BJ (cell line): ENCODE data around the gene TNRC6C. TPM values are rescaled to one million over a fixed set of nuclear protein-coding genes. Genes with fewer than 3 reads are reported as not detected.
"Not testable (repeated sequence)": the region's sequence is repeated elsewhere in the genome, so short reads cannot be mapped to it uniquely, and the experiment has no call there.

ENCODE experiments used
- CTCF ChIA-PET: fragments of 350-600 bp; formaldehyde crosslinking; extraction: SDS; loops from one replicate; lab custom pipeline; 2021; ENCODE audit warnings: antibody characterized with exemption, inconsistent platforms; lab: Yijun Ruan, JAX
- POLR2A ChIA-PET: fragments of 300-600 bp; sonication (Branson Sonifier 250); formaldehyde crosslinking; extraction: SDS; loops from one replicate; lab custom pipeline; 2021; ENCODE audit warnings: antibody characterized with exemption; lab: Charles Lee
- DNase-seq: peaks from one replicate; pipeline ENCODE4 v3.0.0-alpha.2; 2011; ENCODE audit warnings: low read depth
- H3K27me3 ChIP-seq: 2 replicates; pipeline ENCODE4 v1.6.0; 2011; ENCODE audit warnings: low read length; ENCODE audit not compliant: control insufficient read depth, insufficient read depth
- H3K36me3 ChIP-seq: 2 replicates; pipeline ENCODE4 v1.5.1; 2011; ENCODE audit warnings: low read length; ENCODE audit not compliant: control insufficient read depth, insufficient read depth
- H3K4me3 ChIP-seq: 2 replicates; pipeline ENCODE4 v1.5.1; 2011; ENCODE audit warnings: low read depth, mild to moderate bottlenecking, control low read depth, low read length
- polyA plus RNA-seq: library from polyadenylated mRNA; depleted of rRNA; stranded (reverse); fragments of >200 nt; gene quantifications from 2 replicates; pipeline ENCODE4 v1.2.3, GENCODE V29; 2011
- TF ChIP-seq, protein P1 (sequence below): IDR thresholded peaks from 2 replicates; pipeline ENCODE4 v1.5.1; 2011; ENCODE audit warnings: low read depth, mild to moderate bottlenecking, control low read depth, inconsistent platforms, low read length, moderate library complexity; ENCODE audit not compliant: insufficient read depth

Gene TNRC6C
- polyA plus RNA-seq, 1 experiment, result 0.91 TPM

DNA sequence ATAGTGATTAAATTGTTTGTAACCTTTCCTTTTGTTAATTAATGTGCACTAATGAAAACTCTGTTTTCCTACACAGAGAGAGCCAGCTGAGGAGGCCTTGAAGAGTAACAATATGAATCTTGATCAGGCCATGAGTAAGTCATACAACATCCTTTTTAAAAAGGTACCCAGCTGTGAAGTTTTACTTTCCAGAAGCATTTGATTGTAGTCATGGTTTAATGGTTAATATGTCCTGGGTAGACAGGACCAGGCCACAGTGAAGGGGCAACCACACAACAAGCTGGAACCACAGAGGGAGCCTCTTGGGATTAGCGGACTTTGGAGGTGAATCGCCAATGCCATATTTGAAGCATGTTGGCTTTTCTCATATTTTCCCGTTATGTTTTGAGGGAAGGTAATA is 114.5 kb downstream of the TNRC6C start:
- TF ChIP-seq, protein P1, sequence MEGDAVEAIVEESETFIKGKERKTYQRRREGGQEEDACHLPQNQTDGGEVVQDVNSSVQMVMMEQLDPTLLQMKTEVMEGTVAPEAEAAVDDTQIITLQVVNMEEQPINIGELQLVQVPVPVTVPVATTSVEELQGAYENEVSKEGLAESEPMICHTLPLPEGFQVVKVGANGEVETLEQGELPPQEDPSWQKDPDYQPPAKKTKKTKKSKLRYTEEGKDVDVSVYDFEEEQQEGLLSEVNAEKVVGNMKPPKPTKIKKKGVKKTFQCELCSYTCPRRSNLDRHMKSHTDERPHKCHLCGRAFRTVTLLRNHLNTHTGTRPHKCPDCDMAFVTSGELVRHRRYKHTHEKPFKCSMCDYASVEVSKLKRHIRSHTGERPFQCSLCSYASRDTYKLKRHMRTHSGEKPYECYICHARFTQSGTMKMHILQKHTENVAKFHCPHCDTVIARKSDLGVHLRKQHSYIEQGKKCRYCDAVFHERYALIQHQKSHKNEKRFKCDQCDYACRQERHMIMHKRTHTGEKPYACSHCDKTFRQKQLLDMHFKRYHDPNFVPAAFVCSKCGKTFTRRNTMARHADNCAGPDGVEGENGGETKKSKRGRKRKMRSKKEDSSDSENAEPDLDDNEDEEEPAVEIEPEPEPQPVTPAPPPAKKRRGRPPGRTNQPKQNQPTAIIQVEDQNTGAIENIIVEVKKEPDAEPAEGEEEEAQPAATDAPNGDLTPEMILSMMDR, result no peak
- CTCF ChIA-PET, result interaction anchor here (0.5 to 1.3 kb wide), 2 partner anchors 12 to 49 kb away, joined by 4 read pairs; no protein-coding TSS in a partner anchor
- Histone ChIP-seq H3K4me3 (no peak overlapping the region), H3K36me3 (peaks cover 12% of the 10 kb centered on the region), H3K27me3 (no peaks in the 10 kb centered on the region)
- no peak for DNase-seq
- POLR2A ChIA-PET, result no interaction called here

- no peak for DNase-seq
- CTCF ChIA-PET, result no interaction called here
- H3K27me3 ChIP-seq, result no peaks in the 10 kb centered on the region
- H3K4me3 ChIP-seq, result no peak overlapping the region
- POLR2A ChIA-PET, result no interaction called here
- TF ChIP-seq, protein P1, result no peak
- H3K36me3 ChIP-seq, result peaks cover 14% of the 10 kb centered on the region
These were observed 116.5 kb downstream of the TNRC6C start for GRCh38 chr17:78075011-78075410.

DNA sequence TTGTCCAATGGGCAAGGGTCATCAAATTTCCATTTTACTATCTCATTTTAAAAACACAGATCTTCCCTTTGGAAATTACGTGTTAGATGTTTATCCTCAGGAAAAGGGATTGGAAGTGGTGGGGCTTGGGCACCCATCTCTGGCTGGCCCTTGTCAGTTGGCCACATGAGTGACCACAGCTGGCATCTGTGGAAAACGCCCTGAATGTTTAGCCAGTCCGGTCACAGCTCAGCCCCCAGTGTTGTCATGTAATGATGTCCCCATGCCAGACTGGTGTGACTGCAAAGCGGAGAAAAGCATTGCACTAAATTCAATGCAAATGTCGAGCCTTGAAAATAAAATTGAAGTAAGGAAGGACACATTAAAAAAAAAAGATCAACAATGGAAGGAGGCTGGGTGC is 117.0 kb downstream of the TNRC6C start:
- Histone ChIP-seq H3K36me3 (peaks cover 14% of the 10 kb centered on the region), H3K27me3 (no peaks in the 10 kb centered on the region), H3K4me3 (no peak overlapping the region)
- POLR2A ChIA-PET, result no interaction called here
- DNase-seq, result no peak
- TF ChIP-seq, protein P1, result no peak
- CTCF ChIA-PET, result no interaction called here

DNA sequence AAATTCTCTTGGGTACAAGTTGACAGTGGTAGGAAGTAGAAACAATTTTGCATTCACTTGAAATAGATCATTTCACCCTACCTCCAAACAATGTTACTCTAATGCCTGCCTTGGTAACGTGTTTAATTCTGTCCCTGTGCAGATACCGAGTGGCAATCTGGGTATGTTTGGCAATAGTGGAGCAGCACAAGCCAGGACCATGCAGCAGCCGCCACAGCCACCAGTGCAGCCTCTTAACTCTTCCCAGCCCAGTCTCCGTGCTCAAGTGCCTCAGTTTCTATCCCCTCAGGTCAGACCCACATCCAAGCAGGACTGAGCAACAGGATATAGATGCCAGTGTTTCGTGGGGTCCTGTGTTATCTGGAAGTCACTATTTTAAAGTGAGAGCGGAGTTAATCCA is 120.8 kb downstream of the TNRC6C start:
- peaks cover 15% of the 10 kb centered on the region for H3K36me3 ChIP-seq
- POLR2A ChIA-PET, result no interaction called here

GRCh38 chr17:78081551-78081950 is 123.0 kb downstream of the TNRC6C start:
- CTCF ChIA-PET, result no interaction called here

More for the DNA sequence above, 120.8 kb downstream of the TNRC6C start:
- TF ChIP-seq, protein P1, result no peak
- H3K27me3 ChIP-seq, result no peaks in the 10 kb centered on the region
- DNase-seq, result no peak
- no peak overlapping the region for H3K4me3 ChIP-seq
- CTCF ChIA-PET, result no interaction called here

DNA sequence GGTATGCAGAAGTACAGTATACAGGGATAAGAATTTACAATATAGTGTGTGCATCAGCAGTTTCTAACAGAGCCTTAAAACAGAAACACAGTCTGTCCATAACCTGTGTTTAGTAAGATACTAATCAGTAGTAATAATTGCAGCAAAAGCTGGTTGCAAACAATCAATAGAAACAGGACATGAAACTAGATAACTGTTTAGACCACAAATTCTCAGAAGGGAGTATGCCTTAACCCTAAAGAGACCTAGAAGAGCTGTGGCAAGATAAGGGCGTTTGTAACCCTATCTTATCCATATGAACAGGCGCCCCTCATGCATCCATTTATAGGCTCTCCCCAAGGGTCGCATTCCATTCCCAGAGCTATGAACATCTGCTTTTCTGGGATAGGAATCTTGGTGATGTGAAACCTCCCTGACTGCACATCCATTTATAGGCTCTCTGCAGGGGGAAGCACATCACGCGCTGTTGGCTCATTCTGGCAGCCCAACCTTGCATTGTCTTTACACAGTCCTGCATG is 123.9 kb downstream of the TNRC6C start:
- H3K36me3 ChIP-seq, result peaks cover 15% of the 10 kb centered on the region
- H3K4me3 ChIP-seq, DNase-seq, POLR2A ChIA-PET, H3K27me3 ChIP-seq: not testable (repeated sequence)
- CTCF ChIA-PET, result interaction anchor here (1.7 kb wide), 1 partner anchor 68 kb away, joined by 4 read pairs; no protein-coding TSS in a partner anchor

More at GRCh38 chr17:78081551-78081950, 123.0 kb downstream of the TNRC6C start:
- H3K36me3 ChIP-seq, result peaks cover 11% of the 10 kb centered on the region
- TF ChIP-seq, protein P1, result no peak
- no peak for DNase-seq
- POLR2A ChIA-PET, result no interaction called here
- no peaks in the 10 kb centered on the region for H3K27me3 ChIP-seq
- no peak overlapping the region for H3K4me3 ChIP-seq
